ENCODE results near the gene C19orf38.
A peak's percentile ranks its signal among the peaks of the same experiment; 100 is the strongest.
"Not testable (repeated sequence)": the region's sequence is repeated elsewhere in the genome, so short reads cannot be mapped to it uniquely, and the experiment has no call there.

The C19orf38 gene

DNA sequence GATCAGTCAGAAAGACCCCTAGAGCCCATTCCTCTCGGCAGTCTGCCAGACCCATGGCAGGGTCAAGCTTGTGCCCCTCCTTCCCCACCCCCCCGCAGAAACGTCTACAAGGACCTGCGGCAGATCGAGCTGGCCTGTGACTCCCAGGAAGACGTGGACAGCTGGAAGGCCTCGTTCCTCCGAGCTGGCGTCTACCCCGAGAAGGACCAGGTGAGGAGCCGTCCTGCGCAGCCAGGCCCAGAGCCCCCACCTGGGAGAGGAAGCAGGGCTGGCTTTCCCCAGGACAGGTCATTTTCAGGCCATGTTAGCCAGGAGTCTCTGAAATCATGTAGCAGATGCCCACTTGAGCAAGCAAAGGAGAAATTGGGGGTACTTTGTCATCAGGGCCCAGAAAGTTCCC, 24.5 kb upstream of the C19orf38 start:
- DNase-seq (ENCODE audit: low read depth): no peak

DNA sequence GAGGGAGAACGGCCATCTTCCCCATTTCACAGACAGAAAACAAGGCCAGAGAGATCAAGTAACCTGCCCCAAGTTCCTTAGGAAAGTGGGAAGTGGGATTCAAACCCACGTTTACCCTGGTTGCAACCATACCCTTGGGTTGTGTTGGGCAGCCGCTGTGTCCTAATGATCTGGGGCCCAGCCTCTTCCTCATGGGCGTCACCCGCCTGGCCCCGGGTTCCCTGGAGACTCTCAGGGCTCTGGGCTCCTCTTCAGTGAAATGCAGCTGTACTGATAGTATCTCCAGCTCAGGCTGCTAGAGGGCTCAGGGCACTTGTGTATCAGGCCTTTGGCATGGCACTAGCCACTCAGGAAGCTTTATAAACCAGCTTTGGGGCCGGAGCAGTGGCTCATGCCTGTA, 22.0 kb upstream of the C19orf38 start:
- DNase-seq (ENCODE audit: low read depth): no peak

DNA sequence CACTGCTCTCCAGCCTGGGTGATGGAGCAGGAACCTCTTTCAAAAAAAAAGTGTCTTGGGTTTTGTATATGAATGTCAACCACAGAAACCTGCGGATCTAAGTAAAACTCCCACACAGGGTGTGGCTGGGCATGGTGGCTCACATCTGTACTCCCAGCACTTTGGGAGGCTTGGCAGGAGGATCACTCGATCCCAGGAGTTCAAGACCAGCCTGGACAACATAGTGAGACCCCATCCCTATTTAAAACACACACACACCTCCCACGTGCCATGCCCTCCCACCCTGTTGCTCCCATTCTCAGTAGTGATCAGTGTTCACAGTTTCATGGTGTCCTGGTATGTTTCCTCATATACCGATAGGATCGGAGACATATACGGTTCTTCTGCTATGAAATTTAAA, 21.4 kb upstream of the C19orf38 start:
- DNase-seq (ENCODE audit: low read depth): no peak

DNA sequence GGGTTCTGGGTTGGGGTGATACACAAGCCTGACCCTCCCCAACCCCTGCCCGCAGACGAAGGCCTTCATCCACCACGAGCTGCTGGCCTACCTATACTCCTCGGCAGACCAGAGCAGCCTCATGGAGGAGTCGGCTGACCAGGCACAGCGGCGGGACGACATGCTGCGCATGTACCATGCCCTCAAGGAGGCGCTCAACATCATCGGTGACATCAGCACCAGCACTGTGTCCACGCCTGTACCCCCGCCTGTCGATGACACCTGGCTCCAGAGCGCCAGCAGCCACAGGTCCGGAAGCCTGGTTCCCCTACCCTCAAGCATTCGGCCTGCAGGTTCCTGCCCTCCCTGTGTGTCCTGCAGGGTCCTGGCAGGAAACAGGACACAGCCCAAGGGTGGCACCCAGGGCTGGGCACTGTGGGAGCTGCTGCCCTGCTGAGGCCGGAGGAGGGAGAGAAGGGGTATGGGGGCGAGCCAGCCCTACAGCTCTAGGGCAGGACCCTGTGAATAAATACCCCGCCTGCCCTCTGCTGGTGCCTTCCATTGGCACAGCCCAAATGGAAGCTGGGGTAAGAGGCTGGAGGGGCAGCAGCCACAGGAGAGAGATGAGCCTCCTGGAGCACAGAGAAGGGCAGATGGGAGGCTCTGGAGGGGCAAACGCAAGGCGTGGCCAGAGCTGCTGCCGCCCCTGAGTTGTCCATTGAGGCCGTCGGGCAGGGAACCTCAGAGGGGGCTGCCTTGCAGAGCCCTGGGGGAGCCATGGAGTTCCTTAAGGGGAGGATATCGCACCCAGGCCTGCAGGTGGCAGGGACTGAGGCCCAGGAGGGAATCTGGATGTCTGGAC, 19.0 kb upstream of the C19orf38 start:
- no peak for DNase-seq (ENCODE audit: low read depth)

DNA sequence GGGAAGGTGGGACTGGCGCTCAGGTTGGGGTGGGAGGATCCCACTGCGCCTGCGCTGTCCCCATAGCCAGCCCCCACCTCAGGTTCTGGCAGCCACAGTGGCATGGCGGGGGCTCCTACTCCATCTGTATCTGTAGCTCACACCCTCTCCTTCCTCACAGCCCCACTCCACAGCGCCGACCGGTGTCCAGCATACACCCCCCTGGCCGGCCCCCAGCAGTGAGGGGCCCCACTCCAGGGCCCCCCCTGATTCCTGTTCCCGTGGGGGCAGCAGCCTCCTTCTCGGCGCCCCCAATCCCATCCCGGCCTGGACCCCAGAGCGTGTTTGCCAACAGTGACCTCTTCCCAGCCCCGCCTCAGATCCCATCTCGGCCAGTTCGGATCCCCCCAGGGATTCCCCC, 18.2 kb upstream of the C19orf38 start:
- no peak for DNase-seq (ENCODE audit: low read depth)

DNA sequence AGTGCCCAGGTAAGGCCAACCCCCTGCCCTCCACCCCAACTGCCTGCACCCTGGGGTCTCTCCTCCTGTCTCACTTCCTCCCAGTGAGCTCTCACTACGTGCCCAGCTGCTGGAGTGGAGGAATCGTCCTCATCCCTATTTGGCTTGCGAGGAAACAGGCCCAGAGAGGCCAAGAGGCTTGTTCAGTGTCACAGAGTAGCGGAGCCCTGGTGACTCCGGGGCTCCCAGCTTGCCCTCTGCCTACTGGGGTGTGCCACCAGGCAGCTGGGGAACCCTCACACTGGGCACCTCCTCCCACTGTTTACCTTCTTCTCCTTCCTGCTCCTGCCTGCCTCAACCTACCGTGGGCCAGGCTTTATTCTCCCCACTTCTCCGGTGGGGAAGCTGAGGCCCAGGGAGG, 17.8 kb upstream of the C19orf38 start:
- no peak for DNase-seq (ENCODE audit: low read depth)

DNA sequence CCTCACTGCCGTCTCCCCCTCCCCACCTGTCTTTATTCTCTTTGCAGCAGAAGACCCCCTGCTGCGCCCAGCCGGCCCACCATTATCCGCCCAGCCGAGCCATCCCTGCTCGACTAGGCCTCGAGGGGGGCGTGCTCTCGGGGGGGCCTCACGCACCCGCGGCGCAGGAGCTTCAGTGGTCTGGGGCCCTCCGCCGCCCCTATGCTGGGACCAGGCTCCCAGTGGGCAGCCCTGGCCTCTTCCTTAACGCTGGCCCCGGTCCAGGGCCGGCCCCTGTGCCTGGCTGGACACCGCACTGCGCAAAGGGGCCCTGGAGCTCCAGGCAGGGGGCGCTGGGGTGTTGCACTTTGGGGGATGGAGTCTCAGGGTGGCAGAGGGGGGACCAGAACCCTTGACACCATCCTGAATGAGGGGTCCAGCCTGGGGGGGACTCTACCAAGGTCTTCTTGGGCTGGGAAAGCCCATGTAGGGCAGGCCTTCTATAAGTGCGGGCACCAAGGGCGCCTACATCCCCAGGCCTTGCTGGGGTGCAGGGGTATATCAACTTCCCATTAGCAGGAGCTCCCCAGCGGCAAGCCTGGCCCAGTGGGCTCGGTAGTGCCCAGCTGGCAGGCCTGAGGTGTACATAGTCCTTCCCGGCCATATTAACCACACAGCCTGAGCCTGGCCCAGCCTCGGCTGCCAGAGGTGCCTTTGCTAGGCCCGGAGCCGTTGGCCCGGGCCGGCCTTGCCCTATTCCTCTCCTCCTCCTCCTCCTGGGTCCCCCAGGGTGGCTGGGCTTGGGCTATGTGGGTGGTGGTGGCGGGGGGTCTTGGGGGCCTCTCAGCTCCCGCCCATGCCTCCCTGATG, 17.1 kb upstream of the C19orf38 start:
- DNase-seq (ENCODE audit: low read depth): no peak

DNA sequence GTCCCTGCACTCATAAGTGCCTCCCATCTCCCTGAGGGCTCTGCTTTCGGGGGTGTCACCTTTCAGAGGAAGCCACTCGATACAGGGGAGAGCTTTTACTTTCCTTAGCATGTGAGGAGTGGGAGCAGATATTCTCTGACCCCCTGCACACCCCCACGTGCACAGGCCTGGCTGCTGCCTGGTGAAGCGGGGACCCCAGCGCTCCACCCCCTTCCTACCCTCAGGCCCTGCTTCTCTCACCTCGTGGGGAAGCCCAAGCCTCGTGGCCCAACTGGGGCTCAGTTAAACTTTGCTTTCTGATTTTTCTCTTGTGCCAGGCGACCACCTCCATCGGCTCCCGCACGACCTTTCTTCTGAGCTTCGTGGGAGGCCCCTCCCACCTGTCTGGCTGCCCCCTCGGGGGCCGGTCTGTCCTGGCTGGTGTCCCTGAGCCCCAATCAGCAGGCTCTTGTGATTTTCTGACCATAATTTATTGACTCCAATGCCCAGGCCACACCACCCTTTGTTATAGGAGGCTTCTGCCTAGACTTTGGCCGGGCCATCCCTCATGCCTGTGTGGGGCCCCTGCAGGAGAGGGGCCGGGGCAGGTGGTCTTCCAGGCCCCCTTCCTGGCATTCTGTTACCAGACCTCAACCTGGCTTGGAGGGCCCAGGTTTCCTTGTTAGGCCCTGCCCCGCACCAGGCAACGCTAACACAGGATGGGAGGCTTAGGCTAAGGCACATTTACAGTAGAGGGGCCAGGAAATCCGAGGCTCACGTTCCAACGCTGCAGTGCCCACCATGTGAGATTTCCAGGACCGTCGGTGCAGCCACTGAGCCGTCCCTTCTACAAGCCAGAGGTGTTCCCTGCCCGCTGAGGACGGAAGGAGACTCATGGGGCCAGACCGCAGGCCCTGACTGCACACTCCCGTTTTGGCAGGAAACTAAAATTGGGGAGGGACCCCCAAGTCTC, 16.0 kb upstream of the C19orf38 start:
- DNase-seq (ENCODE audit: low read depth): no peak

DNA sequence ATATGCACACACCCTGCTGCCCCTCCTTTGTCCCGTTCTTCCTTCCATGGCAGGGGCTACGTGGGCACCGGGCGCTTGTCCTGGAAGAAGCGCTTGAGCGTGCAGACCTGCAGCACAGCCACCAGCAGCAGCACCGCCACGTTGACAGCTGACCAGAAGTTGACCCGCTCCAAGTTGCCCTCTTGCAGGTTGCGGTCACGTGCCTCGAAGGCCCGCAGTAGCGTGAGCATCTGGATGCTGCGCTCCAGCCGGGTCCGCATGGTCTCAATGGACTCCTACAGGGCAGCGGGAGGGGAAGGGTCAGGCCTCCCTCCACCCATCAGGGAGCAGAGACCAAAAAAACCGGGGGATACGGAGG, 15.3 kb upstream of the C19orf38 start:
- no peak for DNase-seq (ENCODE audit: low read depth)

DNA sequence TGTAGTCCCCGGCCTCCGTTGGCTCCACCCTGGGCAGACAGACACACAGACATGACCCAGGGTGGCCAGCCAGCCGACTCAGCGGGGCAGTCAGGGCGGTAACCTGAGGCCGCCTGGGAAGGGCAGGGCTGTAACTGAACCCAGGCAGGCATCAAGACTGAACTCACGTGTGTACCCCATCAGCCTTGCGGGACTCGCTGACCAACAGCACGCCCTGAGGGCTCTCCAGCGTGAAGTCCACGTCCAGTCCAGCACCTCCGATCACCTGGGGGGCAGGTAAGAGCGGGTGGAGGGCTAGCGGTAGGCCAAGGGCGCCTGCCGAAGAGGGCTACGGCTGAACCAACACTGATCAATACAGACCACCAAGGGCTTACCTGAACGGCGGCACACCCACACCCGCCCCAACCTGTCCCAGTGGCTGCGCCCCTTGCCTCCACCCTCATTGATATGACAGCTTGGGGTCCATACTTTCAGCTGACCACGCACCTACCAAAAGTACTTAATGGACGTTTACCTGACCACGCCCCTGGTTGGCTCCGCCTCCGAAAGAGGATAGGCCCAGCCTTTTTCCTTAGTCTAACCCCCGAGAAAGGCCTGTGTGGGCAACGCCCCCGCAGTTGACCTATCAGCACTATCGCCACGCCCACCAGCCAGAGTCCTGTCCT, 13.0 kb upstream of the C19orf38 start:
- DNase-seq (ENCODE audit: low read depth): no peak

DNA sequence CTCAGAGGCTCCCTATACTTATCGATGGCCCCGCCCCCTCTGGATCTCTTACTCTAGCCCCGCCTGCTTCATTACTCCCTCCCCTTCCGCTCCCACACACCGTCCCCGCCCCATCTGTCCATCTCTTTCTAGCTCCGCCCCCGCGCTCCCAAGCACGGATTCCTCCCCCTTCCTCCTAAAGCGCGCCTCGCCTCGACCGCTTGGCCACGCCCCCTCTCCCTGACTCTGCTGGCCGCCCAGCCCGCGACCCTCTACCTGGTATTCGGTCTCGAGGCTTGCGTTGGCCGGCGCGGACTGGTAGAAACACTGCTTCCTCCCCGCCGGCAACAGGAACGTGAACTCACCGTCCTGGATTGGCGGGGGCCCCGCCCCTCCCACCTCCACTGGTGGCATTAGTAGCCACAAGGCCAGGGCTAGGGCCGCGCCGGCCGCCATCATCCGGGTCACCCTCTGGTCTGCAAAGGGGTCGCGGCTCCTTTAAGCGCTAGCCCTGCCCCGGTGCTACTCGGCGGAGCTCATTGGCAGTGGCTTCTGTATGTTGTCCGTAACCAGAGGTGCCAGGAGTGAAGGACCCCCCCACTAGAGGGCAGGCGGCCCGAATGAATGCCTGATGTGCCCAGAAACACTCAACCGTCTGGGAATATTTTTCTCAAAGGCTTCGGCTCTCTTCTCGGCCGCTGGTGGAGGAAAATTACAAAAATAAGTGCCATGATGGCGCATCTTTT, 12.3 kb upstream of the C19orf38 start, which contains the start of gene TMED1:
TMED1 (minus strand) TSS at position 459 of the 725 bp plus-strand sequence; CDS start at position 438, 21 bp downstream.
- peak; percentile 95 for DNase-seq (ENCODE audit: low read depth)

DNA sequence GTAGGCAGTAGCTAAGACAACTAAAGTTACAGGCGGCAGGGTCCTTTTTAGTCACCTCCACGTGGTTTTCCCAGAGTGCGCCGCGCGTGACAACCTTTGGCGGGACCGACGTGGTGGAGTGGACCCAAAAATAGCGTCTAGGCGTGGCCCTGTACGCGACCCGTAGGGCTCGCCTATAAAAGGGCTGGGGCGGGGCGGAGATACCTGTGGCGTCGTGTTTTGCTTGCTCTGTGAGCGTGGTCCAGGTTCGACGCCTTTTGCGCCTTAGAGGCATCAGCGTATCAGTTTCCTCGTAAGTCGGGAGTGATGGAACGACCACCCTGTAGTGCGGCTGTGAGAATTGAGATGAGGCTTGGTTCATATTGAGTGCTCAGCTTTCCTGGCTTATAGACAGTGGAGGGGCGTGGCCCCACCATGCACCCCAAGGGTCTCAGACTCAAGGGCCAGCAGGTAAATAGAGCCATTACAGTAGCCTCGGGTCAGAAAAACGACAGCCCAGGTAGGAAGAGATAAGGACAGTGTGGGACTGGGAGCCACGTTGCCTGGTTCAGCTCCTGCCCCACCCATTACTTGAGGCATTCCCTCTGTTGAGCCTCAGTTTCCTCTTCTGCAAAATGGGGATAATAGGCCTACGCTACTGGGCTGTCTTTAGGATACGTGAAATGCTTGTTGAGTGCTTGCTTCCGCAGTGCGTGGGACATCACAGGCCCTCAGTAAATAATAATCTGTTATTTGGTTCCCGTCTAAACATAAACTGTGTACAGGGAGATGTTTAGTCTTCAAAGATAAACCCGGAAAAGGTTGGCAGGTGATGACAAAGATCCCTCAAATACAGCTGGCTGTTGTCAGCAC, 11.5 kb upstream of the C19orf38 start:
- peak; percentile 91 for DNase-seq (ENCODE audit: low read depth)

DNA sequence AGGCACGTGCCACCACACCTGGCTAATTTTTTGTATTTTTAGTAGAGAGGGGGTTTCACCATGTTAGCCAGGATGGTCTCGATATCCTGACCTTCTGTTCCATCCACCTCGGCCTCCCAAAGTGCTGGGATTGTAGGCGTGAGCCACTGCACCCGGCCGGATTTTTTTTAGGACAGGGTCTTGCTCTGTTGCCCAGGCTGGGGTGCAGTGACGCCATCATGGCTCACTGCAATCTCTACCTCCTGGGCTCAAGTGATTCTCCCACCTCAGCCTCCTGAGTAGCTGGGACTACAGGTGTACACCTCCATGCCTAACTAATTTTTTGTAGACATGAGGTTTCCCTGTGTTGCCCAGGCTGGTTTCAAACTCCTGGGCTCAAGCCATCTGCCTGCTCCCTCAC, 10.6 kb upstream of the C19orf38 start:
- not testable (repeated sequence) for DNase-seq (ENCODE audit: low read depth)

DNA sequence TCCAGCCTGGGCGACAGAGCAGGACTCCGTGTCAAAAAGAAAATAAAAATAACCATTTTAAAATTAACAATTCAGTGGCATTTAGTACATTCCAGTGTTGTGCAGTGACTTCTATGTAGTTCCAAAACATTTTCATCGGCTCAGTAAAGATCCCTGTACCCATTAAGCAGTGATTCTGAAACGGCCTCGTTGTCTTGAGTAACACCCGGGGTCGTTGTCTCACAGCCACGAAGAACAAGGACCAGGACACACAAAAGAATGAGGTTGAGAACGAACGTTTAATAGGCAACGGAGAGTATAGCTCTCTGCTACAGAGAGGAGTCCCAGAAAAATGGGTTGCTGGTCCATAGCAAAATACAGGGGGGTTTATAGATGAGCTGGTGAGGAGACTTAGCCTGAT, 9.8 kb upstream of the C19orf38 start:
- DNase-seq (ENCODE audit: low read depth): no peak

DNA sequence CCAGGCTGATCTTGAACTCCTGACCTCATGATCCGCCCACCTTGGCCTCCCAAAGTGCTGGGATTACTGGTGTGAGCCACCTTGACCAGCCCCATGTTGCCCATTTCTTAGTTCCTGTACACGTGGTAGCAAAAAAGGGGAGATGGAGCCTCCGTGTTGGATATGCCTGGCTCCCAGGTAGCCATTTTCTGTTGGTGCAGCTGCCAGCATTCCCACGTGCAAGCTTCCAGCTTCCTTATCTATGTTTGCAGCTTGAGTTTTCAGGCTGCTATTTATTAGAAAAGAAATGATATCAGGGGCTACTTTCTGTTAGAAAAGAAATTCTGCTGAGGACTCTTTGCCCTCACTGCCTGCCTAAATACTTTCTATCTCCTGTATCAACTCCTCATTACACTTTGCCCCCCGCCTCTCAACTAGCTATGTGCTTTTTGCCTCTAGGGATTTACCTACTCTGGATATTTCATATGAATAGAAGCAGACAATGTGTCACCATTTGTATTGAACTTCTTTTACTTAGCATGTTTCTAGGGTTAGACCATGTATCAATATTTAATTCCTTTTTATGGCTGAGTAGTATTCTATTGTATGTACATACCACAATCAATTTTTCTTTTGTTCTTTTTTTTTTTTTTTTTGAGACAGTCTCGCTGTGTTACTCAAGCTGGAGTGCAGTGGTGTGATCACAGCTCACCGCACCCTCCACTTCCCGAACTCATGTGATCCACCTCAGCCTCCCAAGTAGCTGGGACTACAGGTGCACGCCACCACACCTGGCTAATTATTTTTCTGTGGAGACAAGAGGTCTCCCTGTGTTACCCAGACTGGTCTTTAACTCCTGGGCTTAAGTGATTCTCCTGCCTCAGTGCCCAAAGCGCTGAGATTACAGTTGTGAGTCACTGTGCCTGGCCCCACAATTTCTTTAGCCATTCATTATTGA, 8.8 kb upstream of the C19orf38 start:
- no peak for DNase-seq (ENCODE audit: low read depth)

DNA sequence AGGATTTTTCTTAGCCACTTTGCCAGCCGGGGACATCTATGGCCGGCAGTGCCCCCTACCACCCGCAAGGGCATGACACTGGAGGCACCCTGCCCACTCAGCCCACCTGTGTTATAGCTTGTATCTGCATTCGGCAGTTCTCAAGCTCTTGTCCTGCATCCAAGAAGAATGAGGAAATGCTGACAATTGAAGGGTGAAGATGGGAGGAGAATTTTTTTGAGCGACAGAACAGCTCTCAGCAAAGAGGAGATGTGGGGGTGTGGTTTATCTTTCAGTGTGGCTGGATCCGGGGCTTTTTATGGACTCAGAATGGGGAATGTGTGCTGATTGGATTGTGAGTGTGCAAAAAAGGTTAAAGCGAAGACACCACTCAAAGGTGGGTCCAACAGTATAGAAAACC, 5.4 kb upstream of the C19orf38 start:
- DNase-seq (ENCODE audit: low read depth): no peak

DNA sequence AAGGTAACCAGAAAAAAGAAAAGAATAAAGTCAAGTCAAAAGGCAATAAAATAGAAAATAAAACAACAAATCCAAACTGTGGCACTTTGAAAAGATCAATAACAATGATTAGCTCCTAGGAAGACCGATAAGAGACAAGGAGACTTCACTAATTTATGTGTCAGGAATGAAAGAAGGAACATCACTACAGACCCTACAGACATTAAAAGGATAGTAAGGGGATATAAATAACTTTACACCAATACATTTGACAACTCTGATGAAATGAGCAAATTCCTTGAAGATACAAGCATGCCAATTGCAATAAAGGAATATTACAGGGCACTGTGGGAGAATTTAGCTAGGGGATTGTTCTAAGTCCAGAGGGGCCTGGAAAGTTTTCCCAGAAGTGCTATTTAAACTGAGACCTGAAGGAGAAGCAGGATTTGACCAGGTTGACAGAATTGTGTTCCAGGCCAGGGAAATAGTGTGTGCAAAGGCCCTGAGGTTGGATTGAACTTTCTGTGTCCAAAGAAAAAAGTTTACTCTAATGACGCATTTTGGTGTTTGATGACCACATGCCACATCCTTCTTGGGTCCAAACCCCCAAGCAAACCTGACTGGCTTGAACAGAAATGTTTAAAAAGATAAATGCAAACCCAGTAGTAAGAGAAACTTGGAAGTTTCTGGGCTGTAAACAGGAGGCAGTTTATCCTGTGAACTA, 1.6 kb upstream of the C19orf38 start:
- DNase-seq (ENCODE audit: low read depth): no peak

DNA sequence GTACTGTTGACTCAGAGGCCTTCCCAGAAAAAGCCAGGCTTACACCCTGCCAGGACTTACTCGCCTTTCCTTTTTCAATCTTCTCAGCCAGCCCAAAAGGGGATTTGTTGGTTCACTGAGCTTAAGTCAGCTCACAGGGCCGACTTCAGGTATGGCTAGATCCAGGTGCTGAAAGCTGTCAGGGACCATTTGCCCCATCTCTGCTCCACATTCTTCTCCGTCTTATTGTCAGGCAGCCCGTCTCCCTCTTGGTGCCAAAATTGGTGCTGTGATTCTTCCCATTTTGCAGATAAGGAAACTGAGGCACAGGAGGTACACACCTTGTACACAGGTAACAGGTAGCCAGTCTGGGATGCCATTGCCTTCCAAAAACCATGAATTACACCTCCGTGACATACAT, 2.4 kb downstream of the C19orf38 start:
- DNase-seq (ENCODE audit: low read depth): no peak

All from HS-5 (cell line).